GM18502 (cell line): ENCODE data around the gene AHNAK2.
"Not testable (repeated sequence)": the region's sequence is repeated elsewhere in the genome, so short reads cannot be mapped to it uniquely, and the experiment has no call there.

Experiments
- ATAC-seq: cut with Tn5 transposase; IDR thresholded peaks from one replicate; pipeline ENCODE4 v1.9.1; 2021; ENCODE audit warnings: mild to moderate bottlenecking; ENCODE audit not compliant: unreplicated experiment, poor library complexity

The AHNAK2 gene

GRCh38 chr14:104908303-104908702, 69.9 kb downstream of the AHNAK2 start:
- no peak for ATAC-seq

GRCh38 chr14:104905579-104905933, 72.6 kb downstream of the AHNAK2 start:
- ATAC-seq = not testable (repeated sequence)

GRCh38 chr14:104904650-104905578, 73.3 kb downstream of the AHNAK2 start:
- not testable (repeated sequence) for ATAC-seq

- ATAC-seq = no peak
These were observed 74.2 kb downstream of the AHNAK2 start for GRCh38 chr14:104903990-104904389.

- no peak for ATAC-seq
These were observed 77.3 kb downstream of the AHNAK2 start for GRCh38 chr14:104900639-104901512.

GRCh38 chr14:104899781-104900180, 78.4 kb downstream of the AHNAK2 start:
- no peak for ATAC-seq

GRCh38 chr14:104898870-104899510, 79.2 kb downstream of the AHNAK2 start:
- ATAC-seq = no peak

- no peak for ATAC-seq
These were observed 80.0 kb downstream of the AHNAK2 start for GRCh38 chr14:104898195-104898558.

- ATAC-seq = no peak
These were observed 80.6 kb downstream of the AHNAK2 start for GRCh38 chr14:104897330-104898194.

GRCh38 chr14:104895786-104896661, 82.2 kb downstream of the AHNAK2 start:
- ATAC-seq = no peak

- no peak for ATAC-seq
These were observed 82.9 kb downstream of the AHNAK2 start for GRCh38 chr14:104895207-104895785.

GRCh38 chr14:104894331-104895206, 83.6 kb downstream of the AHNAK2 start:
- ATAC-seq = no peak

- ATAC-seq = no peak
These were observed 84.6 kb downstream of the AHNAK2 start for GRCh38 chr14:104893435-104894207.

GRCh38 chr14:104892531-104893434, 85.4 kb downstream of the AHNAK2 start:
- no peak for ATAC-seq

GRCh38 chr14:104891664-104892530, 86.3 kb downstream of the AHNAK2 start:
- ATAC-seq = no peak
